CD14-positive monocyte (primary cell): Measurements from ENCODE around the gene MCF2L. TPM values are rescaled to one million over a fixed set of nuclear protein-coding genes. Genes with fewer than 3 reads are reported as not detected.

Experiments
- DNase-seq, 3 donors: peaks; one replicate each; pipeline ENCODE4 v3.0.0-alpha.2; 2011 to 2022
- H2AFZ ChIP-seq: 2 replicates; pipeline ENCODE4 v1.6.0; 2012; ENCODE audit warnings: mild to moderate bottlenecking, low read depth, low read length, inconsistent platforms; ENCODE audit not compliant: insufficient read depth, poor library complexity, severe bottlenecking
- H3K27ac ChIP-seq, 2 donors: 1 replicate in 1 of 2; 2 replicates in 1 of 2; pipeline ENCODE4 v1.5.1; 2012 to 2013; ENCODE audit warnings: low read length in 2 of 2, control low read depth in 1 of 2, inconsistent platforms in 1 of 2, low read depth in 1 of 2, mild to moderate bottlenecking in 1 of 2
- H3K27me3 ChIP-seq, 2 donors: one replicate each; pipeline versions ENCODE4 v1.6.0 to v1.6.1; 2011 to 2013; ENCODE audit warnings: low read length in 2 of 2; ENCODE audit not compliant: control insufficient read depth in 2 of 2, insufficient read depth in 2 of 2
- H3K36me3 ChIP-seq, 2 donors: replicated peaks in 1 of 2; 1 replicate in 1 of 2; 2 replicates in 1 of 2; pipeline versions ENCODE4 v1.5.1 to v1.6.1; 2012 to 2013; ENCODE audit warnings: low read length in 2 of 2, control low read depth in 1 of 2, inconsistent platforms in 1 of 2, mild to moderate bottlenecking in 1 of 2; ENCODE audit not compliant: insufficient read depth in 2 of 2, control insufficient read depth in 1 of 2
- H3K4me1 ChIP-seq, 2 donors: 1 replicate in 1 of 2; 2 replicates in 1 of 2; pipeline versions ENCODE4 v1.5.1 to v1.6.1; 2012 to 2013; ENCODE audit warnings: low read length in 2 of 2, control low read depth in 1 of 2, inconsistent platforms in 1 of 2, mild to moderate bottlenecking in 1 of 2, moderate library complexity in 1 of 2; ENCODE audit not compliant: insufficient read depth in 2 of 2, control insufficient read depth in 1 of 2
- H3K4me2 ChIP-seq: replicated peaks from 2 replicates; pipeline ENCODE3; 2012; ENCODE audit warnings: low read length, moderate library complexity, mild to moderate bottlenecking; ENCODE audit not compliant: poor library complexity, severe bottlenecking; ENCODE audit errors: extremely low read depth
- H3K4me3 ChIP-seq, 3 experiments: fragments of 200-600 bp in 1 of 3; sonication (generic) in 1 of 3; replicated peaks in 1 of 3; 1 replicate in 2 of 3; 2 replicates in 1 of 3; pipeline ENCODE4 v1.5.1; 2011 to 2013; ENCODE audit warnings: low read length in 3 of 3, mild to moderate bottlenecking in 3 of 3, control low read depth in 2 of 3, low read depth in 2 of 3, inconsistent platforms in 1 of 3, moderate library complexity in 1 of 3
- H3K79me2 ChIP-seq: 2 replicates; pipeline ENCODE4 v1.6.0; 2012; ENCODE audit warnings: mild to moderate bottlenecking, control low read depth, inconsistent platforms, low read length, moderate library complexity; ENCODE audit not compliant: insufficient read depth
- H3K9ac ChIP-seq: 2 replicates; pipeline ENCODE4 v1.6.0; 2017; ENCODE audit warnings: low read length, mild to moderate bottlenecking; ENCODE audit not compliant: insufficient read depth, poor library complexity, severe bottlenecking
- H3K9me3 ChIP-seq, 2 donors: replicated peaks in 1 of 2; 1 replicate in 1 of 2; 2 replicates in 1 of 2; pipeline versions ENCODE4 v1.5.1 to v1.6.1; 2012 to 2013; ENCODE audit warnings: low read length in 2 of 2, control low read depth in 1 of 2; ENCODE audit not compliant: control insufficient read depth in 1 of 2, insufficient read depth in 1 of 2
- H4K20me1 ChIP-seq: 2 replicates; pipeline ENCODE4 v1.6.0; 2012; ENCODE audit warnings: mild to moderate bottlenecking, low read length, control low read depth, moderate library complexity; ENCODE audit not compliant: insufficient read depth
- H3K27ac Mint-ChIP-seq, 7 donors: one replicate each; pipeline ENCODE4 v1.8.0; 2020; ENCODE audit warnings: mild to moderate bottlenecking in 7 of 7, mixed read lengths in 7 of 7, moderate library complexity in 6 of 7, inconsistent platforms in 2 of 7
- H3K27me3 Mint-ChIP-seq, 3 donors: one replicate each; pipeline ENCODE4 v1.8.0; 2021 to 2022; ENCODE audit warnings: low read depth in 3 of 3, mild to moderate bottlenecking in 3 of 3, mixed read lengths in 3 of 3, moderate library complexity in 3 of 3, inconsistent platforms in 1 of 3
- H3K36me3 Mint-ChIP-seq, 2 donors: one replicate each; pipeline ENCODE4 v1.8.0; 2020; ENCODE audit warnings: mixed read lengths in 2 of 2, inconsistent platforms in 1 of 2, mild to moderate bottlenecking in 1 of 2
- H3K4me1 Mint-ChIP-seq: one replicate; pipeline ENCODE4 v1.8.0; 2020; ENCODE audit warnings: mild to moderate bottlenecking, mixed read lengths
- H3K4me3 Mint-ChIP-seq, 2 donors: one replicate each; pipeline ENCODE4 v1.8.0; 2020; ENCODE audit warnings: mild to moderate bottlenecking in 2 of 2, mixed read lengths in 2 of 2, moderate library complexity in 1 of 2
- H3K9me3 Mint-ChIP-seq, 7 donors: one replicate each; pipeline ENCODE4 v1.8.0; 2020 to 2022; ENCODE audit warnings: mixed read lengths in 7 of 7, mild to moderate bottlenecking in 6 of 7, moderate library complexity in 6 of 7, inconsistent platforms in 2 of 7
- CTCF ChIP-seq: fragments of 200-600 bp; IDR thresholded peaks from one replicate; pipeline ENCODE4 v1.8.0; 2022; ENCODE audit warnings: antibody characterized with exemption, mild to moderate bottlenecking
- WGBS: methylation state at CpG from one replicate; pipeline ENCODE4 v1.1.5; 2013; ENCODE audit warnings: missing lambda C conversion rate; ENCODE audit not compliant: insufficient coverage; 5-methylcytosine and 5-hydroxymethylcytosine counted together
- intact Hi-C, 2 donors: fragments of 100-400 bp; cut with micrococcal nuclease; formaldehyde crosslinking; loops; one replicate each; pipeline versions ENCODE4 v1.15.0 to v1.15.1; 2023
- polyA plus RNA-seq, 3 donors: library from polyadenylated mRNA; depleted of rRNA in 1 of 3; unstranded in 2 of 3; stranded (reverse) in 1 of 3; fragments of 300-500 nt in 2 of 3; fragments of >200 nt in 1 of 3; fragmentation: Illumina TruSeq in 2 of 3; gene quantifications; 1 replicate in 2 of 3; 2 replicates in 1 of 3; pipeline ENCODE4 v1.2.3, GENCODE V29; 2012 to 2021

MCF2L gene
- polyA plus RNA-seq, 3 donors: not detected

GRCh38 chr13:112951674-112952371, 17.2 kb upstream of the MCF2L start:
- no peak overlapping the region for H3K4me3 Mint-ChIP-seq
- H3K9me3 ChIP-seq: no peaks in the 10 kb centered on the region
- no peak for DNase-seq
- no peaks in the 10 kb centered on the region for H3K36me3 Mint-ChIP-seq
- peaks cover 10 to 30% (median 11%) of the 10 kb centered on the region in 3 donors for H3K27me3 Mint-ChIP-seq
- no peaks in the 10 kb centered on the region for H3K4me1 ChIP-seq
- H3K4me3 ChIP-seq: no peak overlapping the region
- no peak overlapping the region for H2AFZ ChIP-seq
- intact Hi-C loops: no loop called here
- H4K20me1 ChIP-seq: no peaks in the 10 kb centered on the region
- H3K27me3 ChIP-seq: peaks cover 0 to 2% of the 10 kb centered on the region in 2 donors
- H3K79me2 ChIP-seq: no peaks in the 10 kb centered on the region
- no peaks in the 10 kb centered on the region for H3K9me3 Mint-ChIP-seq
- no peak overlapping the region for H3K9ac ChIP-seq
- H3K36me3 ChIP-seq: no peaks in the 10 kb centered on the region
- H3K4me2 ChIP-seq: no peak overlapping the region
- WGBS: 96% methylated on average over 3 of the region's 9 CpGs
- no peak for TF ChIP-seq CTCF
- H3K27ac Mint-ChIP-seq: no peak overlapping the region
- no peak overlapping the region for H3K27ac ChIP-seq
- H3K4me1 Mint-ChIP-seq: no peaks in the 10 kb centered on the region

GRCh38 chr13:112952759-112953551, 16.1 kb upstream of the MCF2L start:
- 88% methylated on average over 12 of the region's 17 CpGs for WGBS
- H3K36me3 Mint-ChIP-seq: no peaks in the 10 kb centered on the region

More at GRCh38 chr13:112952759-112953551, 16.1 kb upstream of the MCF2L start:
- no peak overlapping the region for H3K4me3 ChIP-seq
- no peaks in the 10 kb centered on the region for H4K20me1 ChIP-seq
- H3K4me3 Mint-ChIP-seq: no peak overlapping the region
- no peak overlapping the region for H3K27ac ChIP-seq
- H3K4me2 ChIP-seq: no peak overlapping the region
- no peak overlapping the region for H3K27ac Mint-ChIP-seq
- H3K36me3 ChIP-seq: no peaks in the 10 kb centered on the region
- intact Hi-C loops: no loop called here
- H3K4me1 ChIP-seq: no peaks in the 10 kb centered on the region
- no peak overlapping the region for H3K9ac ChIP-seq
- H2AFZ ChIP-seq: no peak overlapping the region
- no peaks in the 10 kb centered on the region for H3K9me3 Mint-ChIP-seq
- no peaks in the 10 kb centered on the region for H3K79me2 ChIP-seq
- H3K27me3 ChIP-seq: no peaks in the 10 kb centered on the region
- H3K27me3 Mint-ChIP-seq: peaks cover 10 to 27% (median 11%) of the 10 kb centered on the region in 3 donors
- DNase-seq: no peak
- no peak for TF ChIP-seq CTCF
- H3K4me1 Mint-ChIP-seq: no peaks in the 10 kb centered on the region
- no peaks in the 10 kb centered on the region for H3K9me3 ChIP-seq
